Activated naive CD4-positive, alpha-beta T cell treated with anti-CD3 and anti-CD28 coated beads, Interleukin-2, amount 50 U/mL, for 24 hours (primary cell): ENCODE results near the gene TMTC1.
A peak's percentile ranks its signal among the peaks of the same experiment; 100 is the strongest.

Experiments used
- H3K27ac Mint-ChIP-seq: one replicate; pipeline ENCODE4 v1.8.0; 2021; ENCODE audit warnings: mild to moderate bottlenecking, mixed read lengths
- H3K27me3 Mint-ChIP-seq: one replicate; pipeline ENCODE4 v1.8.0; 2021; ENCODE audit warnings: mixed read lengths
- H3K36me3 Mint-ChIP-seq: one replicate; pipeline ENCODE4 v1.8.0; 2021; ENCODE audit warnings: mixed read lengths
- H3K4me1 Mint-ChIP-seq: one replicate; pipeline ENCODE4 v1.8.0; 2021; ENCODE audit warnings: mixed read lengths
- H3K4me3 Mint-ChIP-seq: one replicate; pipeline ENCODE4 v1.8.0; 2021; ENCODE audit warnings: mild to moderate bottlenecking, mixed read lengths
- H3K9me3 Mint-ChIP-seq: one replicate; pipeline ENCODE4 v1.8.0; 2021; ENCODE audit warnings: mixed read lengths

Gene TMTC1

GRCh38 chr12:29792132-29792531 is 8.4 kb upstream of the TMTC1 start:
- H3K9me3 Mint-ChIP-seq: no peaks in the 10 kb centered on the region
- no peaks in the 10 kb centered on the region for H3K36me3 Mint-ChIP-seq
- peaks cover 3% of the 10 kb centered on the region for H3K27me3 Mint-ChIP-seq
- H3K4me3 Mint-ChIP-seq: no peak overlapping the region
- no peaks in the 10 kb centered on the region for H3K4me1 Mint-ChIP-seq
- H3K27ac Mint-ChIP-seq: no peak overlapping the region

- Mint-ChIP-seq H3K4me3 (peak overlapping the region; percentile 7), H3K27ac (no peak overlapping the region), H3K27me3 (peaks cover 37% of the 10 kb centered on the region)
Measured at GRCh38 chr12:29782871-29783772, 620 bp downstream of the TMTC1 start.

GRCh38 chr12:29782285-29782870 is 1.4 kb downstream of the TMTC1 start:
- Mint-ChIP-seq H3K4me1 (peaks cover 3% of the 10 kb centered on the region), H3K4me3 (peak overlapping the region; percentile 30), H3K36me3 (no peaks in the 10 kb centered on the region), H3K27me3 (peaks cover 37% of the 10 kb centered on the region), H3K9me3 (no peaks in the 10 kb centered on the region), H3K27ac (no peak overlapping the region)

More at GRCh38 chr12:29782871-29783772, 620 bp downstream of the TMTC1 start:
- H3K36me3 Mint-ChIP-seq: no peaks in the 10 kb centered on the region
- H3K4me1 Mint-ChIP-seq: peaks cover 3% of the 10 kb centered on the region
- H3K9me3 Mint-ChIP-seq: no peaks in the 10 kb centered on the region

- Mint-ChIP-seq H3K4me3 (no peak overlapping the region), H3K27ac (no peak overlapping the region), H3K36me3 (no peaks in the 10 kb centered on the region), H3K9me3 (no peaks in the 10 kb centered on the region), H3K4me1 (peaks cover 3% of the 10 kb centered on the region), H3K27me3 (peaks cover 36% of the 10 kb centered on the region)
Measured at GRCh38 chr12:29781705-29782266, 2.0 kb downstream of the TMTC1 start.

GRCh38 chr12:29781188-29781587 is 2.6 kb downstream of the TMTC1 start:
- Mint-ChIP-seq H3K4me3 (no peak overlapping the region), H3K27ac (no peak overlapping the region), H3K4me1 (peaks cover 3% of the 10 kb centered on the region), H3K9me3 (no peaks in the 10 kb centered on the region), H3K36me3 (no peaks in the 10 kb centered on the region), H3K27me3 (peaks cover 35% of the 10 kb centered on the region)

- Mint-ChIP-seq H3K4me1 (peaks cover 3% of the 10 kb centered on the region), H3K27me3 (peaks cover 33% of the 10 kb centered on the region), H3K9me3 (no peaks in the 10 kb centered on the region), H3K27ac (no peak overlapping the region), H3K36me3 (no peaks in the 10 kb centered on the region), H3K4me3 (no peak overlapping the region)
Measured at GRCh38 chr12:29780084-29780483, 3.7 kb downstream of the TMTC1 start.

GRCh38 chr12:29778531-29778930 is 5.2 kb downstream of the TMTC1 start:
- H3K36me3 Mint-ChIP-seq: no peaks in the 10 kb centered on the region
- peaks cover 3% of the 10 kb centered on the region for H3K4me1 Mint-ChIP-seq
- peaks cover 29% of the 10 kb centered on the region for H3K27me3 Mint-ChIP-seq
- H3K4me3 Mint-ChIP-seq: no peak overlapping the region
- H3K27ac Mint-ChIP-seq: no peak overlapping the region
- no peaks in the 10 kb centered on the region for H3K9me3 Mint-ChIP-seq

GRCh38 chr12:29773076-29773475 is 10.7 kb downstream of the TMTC1 start:
- H3K9me3 Mint-ChIP-seq: no peaks in the 10 kb centered on the region
- H3K4me3 Mint-ChIP-seq: no peak overlapping the region
- no peak overlapping the region for H3K27ac Mint-ChIP-seq
- peaks cover 2% of the 10 kb centered on the region for H3K27me3 Mint-ChIP-seq
- H3K36me3 Mint-ChIP-seq: no peaks in the 10 kb centered on the region
- H3K4me1 Mint-ChIP-seq: no peaks in the 10 kb centered on the region

- Mint-ChIP-seq H3K9me3 (no peaks in the 10 kb centered on the region), H3K36me3 (no peaks in the 10 kb centered on the region), H3K27me3 (peaks cover 2% of the 10 kb centered on the region), H3K4me1 (no peaks in the 10 kb centered on the region), H3K27ac (no peak overlapping the region), H3K4me3 (no peak overlapping the region)
Measured at GRCh38 chr12:29771786-29772185, 12.0 kb downstream of the TMTC1 start.

GRCh38 chr12:29771165-29771564 is 12.6 kb downstream of the TMTC1 start:
- Mint-ChIP-seq H3K36me3 (no peaks in the 10 kb centered on the region), H3K27me3 (peaks cover 2% of the 10 kb centered on the region), H3K27ac (no peak overlapping the region), H3K4me3 (no peak overlapping the region), H3K4me1 (no peaks in the 10 kb centered on the region), H3K9me3 (no peaks in the 10 kb centered on the region)

- Mint-ChIP-seq H3K4me1 (no peaks in the 10 kb centered on the region), H3K36me3 (no peaks in the 10 kb centered on the region), H3K9me3 (no peaks in the 10 kb centered on the region), H3K4me3 (no peak overlapping the region), H3K27ac (no peak overlapping the region), H3K27me3 (no peaks in the 10 kb centered on the region)
Measured at GRCh38 chr12:29769162-29769858, 14.4 kb downstream of the TMTC1 start.

- Mint-ChIP-seq H3K4me1 (no peaks in the 10 kb centered on the region), H3K9me3 (no peaks in the 10 kb centered on the region), H3K27ac (no peak overlapping the region), H3K27me3 (no peaks in the 10 kb centered on the region), H3K4me3 (no peak overlapping the region), H3K36me3 (no peaks in the 10 kb centered on the region)
Measured at GRCh38 chr12:29768372-29768771, 15.4 kb downstream of the TMTC1 start.

GRCh38 chr12:29763301-29763683 is 20.4 kb downstream of the TMTC1 start:
- H3K4me3 Mint-ChIP-seq: no peak overlapping the region
- no peaks in the 10 kb centered on the region for H3K27me3 Mint-ChIP-seq
- no peak overlapping the region for H3K27ac Mint-ChIP-seq
- H3K36me3 Mint-ChIP-seq: no peaks in the 10 kb centered on the region
- H3K9me3 Mint-ChIP-seq: no peaks in the 10 kb centered on the region
- H3K4me1 Mint-ChIP-seq: no peaks in the 10 kb centered on the region

GRCh38 chr12:29762637-29763300 is 21.0 kb downstream of the TMTC1 start:
- H3K27me3 Mint-ChIP-seq: no peaks in the 10 kb centered on the region
- H3K4me3 Mint-ChIP-seq: no peak overlapping the region
- no peak overlapping the region for H3K27ac Mint-ChIP-seq
- H3K9me3 Mint-ChIP-seq: no peaks in the 10 kb centered on the region
- no peaks in the 10 kb centered on the region for H3K36me3 Mint-ChIP-seq
- no peaks in the 10 kb centered on the region for H3K4me1 Mint-ChIP-seq

GRCh38 chr12:29759950-29760349 is 23.8 kb downstream of the TMTC1 start:
- H3K27me3 Mint-ChIP-seq: no peaks in the 10 kb centered on the region
- H3K27ac Mint-ChIP-seq: no peak overlapping the region
- H3K4me3 Mint-ChIP-seq: no peak overlapping the region
- H3K36me3 Mint-ChIP-seq: no peaks in the 10 kb centered on the region
- H3K9me3 Mint-ChIP-seq: no peaks in the 10 kb centered on the region
- no peaks in the 10 kb centered on the region for H3K4me1 Mint-ChIP-seq
